ENCODE data around the gene PCNX1.

- peak; percentile 19; the same call in 1 of the 2 replicates for TF ChIP-seq POLR2A (IDR thresholded peaks at IDR 0.05; ENCODE audit: low read depth, low read length)
- no peak for TF ChIP-seq CTCF (conservative IDR thresholded peaks at IDR 0.05; ENCODE audit: low read depth, low read length)
- TF ChIP-seq SMC3 (IDR thresholded peaks at IDR 0.05; ENCODE audit: low read depth, low read length) = no peak
- no peak for TF ChIP-seq MAFK (IDR thresholded peaks at IDR 0.05; ENCODE audit: low read depth, low read length)
- no peak for TF ChIP-seq USF2 (IDR thresholded peaks at IDR 0.05; ENCODE audit: low read depth, low read length)
Observed at GRCh38 chr14:71141701-71142374, 234.6 kb downstream of the PCNX1 start.
